ENCODE results near the gene NSD1. TPM values are rescaled to one million over a fixed set of nuclear protein-coding genes. Genes with fewer than 3 reads are reported as not detected.

The NSD1 gene
- total and polyA plus RNA-seq, 7 donors = 6.0 to 56.2 (median 38.5) TPM

DNA sequence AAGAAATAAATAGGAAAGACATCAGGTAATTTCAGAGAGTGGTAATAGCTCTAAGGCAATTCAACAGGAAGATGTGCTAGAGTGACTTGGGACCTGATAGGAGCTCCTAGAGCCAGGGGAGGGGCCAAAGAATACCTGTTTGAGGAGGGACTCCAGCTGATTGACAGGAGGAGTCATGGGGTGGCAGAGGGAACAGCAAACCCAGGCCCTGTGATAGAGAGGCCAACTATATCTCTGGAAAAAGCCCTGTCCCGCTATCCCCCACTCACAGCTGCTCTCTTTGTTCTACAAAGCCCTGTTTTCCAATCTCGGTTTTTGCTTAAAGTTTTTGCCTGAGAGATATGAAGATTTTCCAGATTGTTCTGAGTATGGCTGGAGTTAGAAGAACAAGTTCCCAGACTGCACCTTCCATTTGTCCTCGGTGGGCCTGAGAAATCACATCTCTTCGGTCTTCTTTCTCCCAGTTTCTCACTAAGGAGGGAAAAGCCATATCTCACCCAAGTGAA is 9.0 kb upstream of the NSD1 start:
- 77 to 79% (median 78%) methylated on average over 4 of the region's 4 CpGs for WGBS, 3 donors
- Histone ChIP-seq H3K4me1 (no peaks in the 10 kb centered on the region), H3K36me3 (ENCODE audit: insufficient read depth in 1 of 2, low read depth in 1 of 2) (no peaks in the 10 kb centered on the region), H3K4me3 (no peak overlapping the region), H3K27me3 (ENCODE audit: insufficient read depth in 3 of 3, low read length in 2 of 3) (no peaks in the 10 kb centered on the region), H3K27ac (no peak overlapping the region), H3K9me3 (no peaks in the 10 kb centered on the region)
- DNase-seq = peak in 1 of 2 donors; percentile 4
- ATAC-seq = no peak
- TF ChIP-seq, protein P1, sequence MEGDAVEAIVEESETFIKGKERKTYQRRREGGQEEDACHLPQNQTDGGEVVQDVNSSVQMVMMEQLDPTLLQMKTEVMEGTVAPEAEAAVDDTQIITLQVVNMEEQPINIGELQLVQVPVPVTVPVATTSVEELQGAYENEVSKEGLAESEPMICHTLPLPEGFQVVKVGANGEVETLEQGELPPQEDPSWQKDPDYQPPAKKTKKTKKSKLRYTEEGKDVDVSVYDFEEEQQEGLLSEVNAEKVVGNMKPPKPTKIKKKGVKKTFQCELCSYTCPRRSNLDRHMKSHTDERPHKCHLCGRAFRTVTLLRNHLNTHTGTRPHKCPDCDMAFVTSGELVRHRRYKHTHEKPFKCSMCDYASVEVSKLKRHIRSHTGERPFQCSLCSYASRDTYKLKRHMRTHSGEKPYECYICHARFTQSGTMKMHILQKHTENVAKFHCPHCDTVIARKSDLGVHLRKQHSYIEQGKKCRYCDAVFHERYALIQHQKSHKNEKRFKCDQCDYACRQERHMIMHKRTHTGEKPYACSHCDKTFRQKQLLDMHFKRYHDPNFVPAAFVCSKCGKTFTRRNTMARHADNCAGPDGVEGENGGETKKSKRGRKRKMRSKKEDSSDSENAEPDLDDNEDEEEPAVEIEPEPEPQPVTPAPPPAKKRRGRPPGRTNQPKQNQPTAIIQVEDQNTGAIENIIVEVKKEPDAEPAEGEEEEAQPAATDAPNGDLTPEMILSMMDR (IDR thresholded peaks at IDR 0.05) = no peak
- intact Hi-C loops (cut with DNase I) = no loop called here

DNA sequence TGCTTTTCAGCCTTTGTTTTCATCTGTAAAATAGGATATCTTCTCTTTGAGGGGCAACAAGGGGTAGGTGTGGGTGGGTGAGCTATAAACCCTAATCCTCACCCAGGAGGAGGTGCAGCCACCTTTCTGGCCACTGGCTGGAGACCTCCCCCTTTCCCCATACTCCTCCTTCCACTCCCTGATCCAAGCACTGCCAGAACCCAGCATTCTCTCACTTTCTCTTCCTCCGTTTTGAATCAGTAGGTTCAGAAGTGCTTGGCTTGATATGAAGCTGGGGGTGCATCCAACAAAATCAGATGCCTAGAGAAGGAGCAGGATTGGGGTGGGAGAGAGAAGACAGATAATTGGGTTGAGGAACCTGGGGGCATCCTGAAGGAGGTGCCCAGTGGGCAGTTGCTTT is 6.8 kb upstream of the NSD1 start:
- no peaks in the 10 kb centered on the region for H3K9me3 ChIP-seq
- no peak overlapping the region for H3K4me3 ChIP-seq
- intact Hi-C loops (cut with DNase I) = no loop called here
- no peaks in the 10 kb centered on the region for H3K36me3 ChIP-seq (ENCODE audit: insufficient read depth in 1 of 2, low read depth in 1 of 2)
- H3K27ac ChIP-seq = no peak overlapping the region
- H3K27me3 ChIP-seq (ENCODE audit: insufficient read depth in 3 of 3, low read length in 2 of 3) = no peaks in the 10 kb centered on the region
- TF ChIP-seq, protein P1 (IDR thresholded peaks at IDR 0.05) = no peak
- WGBS, 3 donors = 77 to 92% (median 91%) methylated on average over 1 of the region's 1 CpG
- no peaks in the 10 kb centered on the region for H3K4me1 ChIP-seq
- DNase-seq (peak in 1 of 2 donors; percentile 8), ATAC-seq (no peak)

DNA sequence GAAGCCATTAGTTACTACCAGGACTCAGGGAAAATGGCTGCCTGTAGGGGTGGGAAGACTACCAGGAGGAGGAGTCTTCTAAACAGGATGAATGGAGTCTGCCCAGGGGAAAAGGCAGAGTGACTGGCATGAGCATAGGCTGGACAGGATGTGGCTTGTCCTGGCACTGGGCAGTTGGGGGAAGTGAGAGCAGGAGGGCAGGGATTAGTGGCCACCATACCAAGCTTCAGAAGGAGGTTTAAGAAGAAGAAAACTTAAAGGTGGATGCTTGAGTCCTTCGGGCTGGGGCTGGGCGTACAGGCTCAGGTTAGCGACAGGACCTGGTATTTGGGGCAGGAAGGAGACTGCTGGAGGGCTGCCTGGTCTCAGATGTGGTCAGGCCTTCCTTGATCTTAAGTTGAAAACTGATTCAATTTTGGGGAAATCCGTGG is 5.0 kb upstream of the NSD1 start:
- ATAC-seq (no peak), DNase-seq (no peak)
- Histone ChIP-seq H3K27ac (no peak overlapping the region), H3K27me3 (ENCODE audit: insufficient read depth in 3 of 3, low read length in 2 of 3) (no peaks in the 10 kb centered on the region), H3K36me3 (ENCODE audit: insufficient read depth in 1 of 2, low read depth in 1 of 2) (no peaks in the 10 kb centered on the region), H3K4me3 (no peak overlapping the region), H3K4me1 (no peaks in the 10 kb centered on the region), H3K9me3 (no peaks in the 10 kb centered on the region)
- intact Hi-C loops (cut with DNase I) = no loop called here
- WGBS, 3 donors = 71 to 77% (median 77%) methylated on average over 4 of the region's 4 CpGs
- TF ChIP-seq, protein P1 (IDR thresholded peaks at IDR 0.05) = no peak

DNA sequence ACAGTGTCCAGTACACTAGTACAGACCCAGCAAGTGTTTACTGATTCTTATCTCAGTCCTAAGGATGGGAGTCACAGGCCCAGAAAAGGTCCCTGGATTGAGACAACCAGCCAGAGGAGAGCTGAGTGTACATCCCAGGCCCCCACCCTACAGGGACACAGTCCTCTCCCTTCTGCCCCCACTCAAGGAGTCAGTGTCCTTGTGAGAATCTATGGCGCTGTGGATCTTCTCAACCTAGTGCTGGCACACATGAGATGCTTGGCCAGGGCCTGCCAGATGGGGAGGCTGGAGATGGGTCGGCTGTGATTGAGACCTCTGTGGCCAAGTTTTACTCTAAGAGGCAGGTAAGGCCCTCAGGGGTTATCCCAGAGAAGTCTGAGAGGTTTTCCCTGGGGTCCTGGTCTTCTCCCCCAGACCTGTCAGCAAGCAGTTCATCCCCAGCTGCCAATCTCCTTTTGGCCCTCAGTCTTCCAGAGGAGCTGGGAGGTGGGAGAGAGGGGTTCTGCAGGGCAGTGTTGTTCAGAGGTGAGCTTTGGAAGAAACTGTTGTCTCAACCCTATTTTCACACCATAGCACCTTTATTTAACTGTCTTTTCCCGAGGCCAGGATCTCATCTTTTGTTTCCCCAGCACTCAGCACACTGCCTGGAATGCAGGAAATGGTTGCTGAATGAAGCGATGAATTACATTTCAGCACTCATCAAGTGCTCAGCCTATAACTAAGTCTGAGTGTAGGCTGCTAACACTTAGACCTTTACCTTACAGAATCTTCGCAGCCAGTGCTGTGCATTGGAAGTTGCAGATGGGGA is 3.2 kb upstream of the NSD1 start:
- Histone ChIP-seq H3K9me3 (no peaks in the 10 kb centered on the region), H3K4me3 (no peak overlapping the region), H3K4me1 (peaks cover 8% of the 10 kb centered on the region), H3K36me3 (ENCODE audit: insufficient read depth in 1 of 2, low read depth in 1 of 2) (peaks cover 0 to 5% of the 10 kb centered on the region in 2 donors), H3K27me3 (ENCODE audit: insufficient read depth in 3 of 3, low read length in 2 of 3) (no peaks in the 10 kb centered on the region), H3K27ac (no peak overlapping the region)
- intact Hi-C loops (cut with DNase I) = loop anchor here in 1 of 2 donors (5.0 kb wide), 1 partner anchor 172 kb away; the partner anchor contains the start of genes PRELID1 and RAB24
- DNase-seq (no peak), ATAC-seq (no peak)
- TF ChIP-seq, protein P1 (IDR thresholded peaks at IDR 0.05) = no peak
- WGBS, 3 donors = 68 to 72% (median 70%) methylated on average over 5 of the region's 5 CpGs
